ENCODE results near the gene DNAI4.
A peak's percentile ranks its signal among the peaks of the same experiment; 100 is the strongest.
"Not testable (repeated sequence)": the region's sequence is repeated elsewhere in the genome, so short reads cannot be mapped to it uniquely, and the experiment has no call there.

The DNAI4 gene

GRCh38 chr1:66824771-66825170 is 99.9 kb downstream of the DNAI4 start:
- no peak for DNase-seq

DNA sequence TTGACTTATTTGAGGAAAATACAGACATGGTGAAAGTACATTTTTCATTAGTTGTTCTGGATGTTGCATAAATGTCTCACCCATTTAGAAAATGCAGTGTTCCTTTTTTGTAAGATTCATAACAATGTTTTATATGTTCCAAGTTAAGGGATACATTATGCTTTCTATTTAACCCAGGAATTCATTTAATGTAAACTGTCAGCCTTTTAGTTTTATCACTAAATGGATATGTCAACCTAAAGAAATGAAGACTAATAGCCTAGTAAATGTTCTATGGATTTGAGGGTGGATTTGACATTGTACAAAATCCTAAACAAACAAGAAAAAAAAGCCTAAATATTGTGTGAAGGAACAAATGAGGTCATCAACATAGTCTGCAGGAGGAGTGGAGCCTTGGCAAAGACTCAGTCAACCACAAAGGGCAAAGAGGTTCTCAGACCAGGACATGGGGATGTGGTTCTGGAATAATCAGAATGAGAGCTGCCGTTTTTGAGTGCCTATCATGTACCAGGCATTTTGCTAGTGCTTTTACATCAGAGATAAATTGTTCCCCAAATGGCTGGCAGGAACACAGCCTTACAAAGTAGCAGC is 114.8 kb downstream of the DNAI4 start:
- DNase-seq = no peak

DNA sequence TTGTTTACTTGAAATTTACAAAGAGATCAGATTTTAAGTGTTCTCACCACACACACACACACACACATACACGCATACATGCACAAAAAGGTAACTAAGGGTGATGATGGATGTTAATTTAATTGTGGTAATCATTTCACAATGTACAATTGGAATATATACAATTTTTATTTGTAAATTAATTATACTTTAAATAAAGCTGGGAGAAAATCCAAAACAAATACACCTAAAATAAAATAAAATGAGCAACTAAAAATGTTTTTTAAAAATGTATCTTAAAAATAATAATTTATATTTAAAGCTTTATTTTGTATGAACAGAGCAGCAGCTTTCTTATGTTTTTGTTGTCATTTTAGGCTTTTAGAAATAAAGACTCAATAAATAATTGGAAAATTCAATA is 115.4 kb downstream of the DNAI4 start:
- no peak for DNase-seq

DNA sequence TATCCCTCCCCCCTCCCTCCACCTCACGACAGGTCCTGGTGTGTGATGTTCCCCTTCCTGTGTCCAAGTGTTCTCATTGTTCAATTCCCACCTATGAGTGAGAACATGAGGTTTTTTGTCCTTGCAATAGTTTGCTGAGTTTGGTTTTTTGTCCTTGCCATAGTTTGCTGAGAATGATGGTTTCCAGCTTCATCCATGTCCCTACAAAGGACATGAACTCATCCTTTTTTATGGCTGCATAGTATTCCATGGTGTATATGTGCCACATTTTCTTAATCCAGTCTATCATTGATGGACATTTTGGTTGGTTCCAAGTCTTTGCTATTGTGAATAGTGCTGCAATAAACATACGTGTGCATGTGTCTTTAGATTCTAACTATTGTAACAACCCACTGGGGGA is 128.8 kb downstream of the DNAI4 start:
- DNase-seq = not testable (repeated sequence)

- no peak for DNase-seq
These were observed 132.7 kb downstream of the DNAI4 start for GRCh38 chr1:66791621-66792610.

DNA sequence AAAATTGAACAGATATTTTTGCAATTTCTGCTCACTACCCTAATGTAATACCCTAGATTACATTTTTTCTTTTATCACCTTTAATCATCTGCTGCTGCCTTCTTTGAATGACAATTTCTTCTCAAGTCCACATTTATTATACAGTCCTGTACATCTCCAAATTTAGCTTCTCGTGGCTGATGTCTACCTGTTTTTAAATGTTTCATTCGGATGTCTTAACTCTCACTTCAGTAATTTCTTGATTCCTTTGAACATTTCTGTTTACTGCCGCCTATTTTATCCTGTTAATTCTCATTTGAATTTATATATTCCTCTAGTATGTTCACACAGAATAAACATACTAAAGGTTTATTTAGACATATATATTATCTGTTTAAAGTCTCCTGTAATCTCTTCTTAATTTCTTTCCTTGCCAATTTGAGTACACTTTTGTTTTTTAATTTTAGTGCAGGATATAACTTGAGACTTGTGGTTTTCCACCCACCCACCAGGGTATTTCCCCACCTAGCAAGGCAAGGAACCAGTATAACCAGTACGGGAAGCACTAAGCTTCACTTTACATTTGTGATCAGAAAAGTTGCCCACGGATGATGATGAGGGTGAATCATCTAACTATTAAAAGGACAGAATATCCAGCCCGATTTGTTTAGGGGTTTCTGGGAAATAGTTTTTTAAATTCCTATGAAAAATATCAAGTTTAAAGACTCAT is 136.3 kb downstream of the DNAI4 start:
- DNase-seq = peak; percentile 41

DNA sequence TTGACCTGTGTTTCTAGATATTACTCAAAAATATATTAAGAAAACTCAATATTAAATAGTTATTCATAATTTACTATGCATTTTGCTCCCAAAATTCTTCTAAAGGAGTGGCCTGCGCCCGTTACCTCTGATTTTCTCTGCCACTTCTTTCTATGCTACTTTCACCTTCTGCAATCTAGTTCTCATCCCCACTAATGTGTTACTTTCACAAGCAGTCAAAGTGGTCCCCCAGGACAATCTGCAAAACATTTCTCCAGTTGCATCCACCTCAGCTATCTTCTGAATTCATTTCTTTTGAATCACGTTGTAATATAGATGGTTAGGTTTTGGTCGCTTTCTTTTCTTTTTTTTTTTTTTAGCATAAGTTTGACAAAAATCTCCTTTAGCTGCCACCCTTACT is 137.0 kb downstream of the DNAI4 start:
- no peak for DNase-seq

DNA sequence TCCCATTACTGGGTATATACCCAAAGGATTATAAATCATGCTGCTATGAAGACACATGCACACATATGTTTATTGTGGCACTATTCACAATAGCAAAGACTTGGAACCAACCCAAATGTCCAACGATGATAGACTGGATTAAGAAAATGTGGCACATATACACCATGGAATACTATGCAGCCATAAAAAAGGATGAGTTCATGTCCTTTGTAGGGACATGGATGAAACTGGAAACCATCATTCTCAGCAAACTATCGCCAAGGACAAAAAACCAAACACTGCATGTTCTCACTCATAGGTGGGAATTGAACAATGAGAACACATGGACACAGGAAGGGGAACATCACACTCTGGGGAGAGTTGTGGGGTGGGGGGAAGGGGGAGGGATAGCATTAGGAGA is 138.9 kb downstream of the DNAI4 start:
- DNase-seq = not testable (repeated sequence)

GRCh38 chr1:66779475-66780078 is 145.1 kb downstream of the DNAI4 start:
- DNase-seq = no peak

GRCh38 chr1:66778969-66779368 is 145.7 kb downstream of the DNAI4 start:
- no peak for DNase-seq

DNA sequence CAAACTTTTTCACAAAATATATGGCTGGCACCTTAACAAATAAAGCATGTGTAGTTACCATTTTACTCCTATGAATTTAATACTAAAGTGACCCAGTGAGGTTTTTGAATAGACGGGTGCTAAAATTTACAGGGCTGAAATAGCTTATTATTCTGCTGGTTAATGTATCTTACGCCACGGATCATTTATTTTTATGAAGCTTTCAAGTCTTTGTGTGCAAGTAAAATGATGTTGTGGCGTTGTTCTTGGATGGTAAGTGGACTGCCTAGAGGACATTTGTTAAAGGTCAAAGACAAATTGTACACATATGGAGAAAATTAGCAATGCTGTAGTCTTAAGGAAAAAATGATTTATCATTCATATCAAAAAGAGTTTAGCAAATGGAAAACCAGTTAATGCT is 146.4 kb downstream of the DNAI4 start:
- no peak for DNase-seq

- no peak for DNase-seq
These were observed 146.8 kb downstream of the DNAI4 start for GRCh38 chr1:66777831-66778230.

- no peak for DNase-seq
These were observed 149.0 kb downstream of the DNAI4 start for GRCh38 chr1:66775646-66776045.

GRCh38 chr1:66774438-66774837 is 150.2 kb downstream of the DNAI4 start:
- no peak for DNase-seq

- no peak for DNase-seq
These were observed 151.4 kb downstream of the DNAI4 start for GRCh38 chr1:66773227-66773626.

DNA sequence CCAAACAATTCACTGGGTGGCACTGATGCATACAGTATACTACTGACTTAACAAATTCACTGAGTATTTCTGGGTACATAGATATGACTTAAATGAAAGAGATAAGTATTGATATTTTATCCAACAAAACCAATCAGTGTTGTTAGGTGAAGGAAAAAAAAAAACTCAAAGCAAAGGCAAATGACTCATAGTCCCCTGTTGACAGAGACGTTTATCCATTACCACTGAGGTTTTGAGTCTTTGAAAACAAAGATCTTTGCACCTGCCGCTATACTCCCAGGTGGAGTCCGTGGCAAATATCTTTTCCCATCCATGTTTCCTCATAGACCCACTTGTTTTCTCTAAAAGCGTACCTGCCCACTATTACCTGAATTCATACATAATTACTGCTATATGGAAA is 154.0 kb downstream of the DNAI4 start:
- no peak for DNase-seq

DNA sequence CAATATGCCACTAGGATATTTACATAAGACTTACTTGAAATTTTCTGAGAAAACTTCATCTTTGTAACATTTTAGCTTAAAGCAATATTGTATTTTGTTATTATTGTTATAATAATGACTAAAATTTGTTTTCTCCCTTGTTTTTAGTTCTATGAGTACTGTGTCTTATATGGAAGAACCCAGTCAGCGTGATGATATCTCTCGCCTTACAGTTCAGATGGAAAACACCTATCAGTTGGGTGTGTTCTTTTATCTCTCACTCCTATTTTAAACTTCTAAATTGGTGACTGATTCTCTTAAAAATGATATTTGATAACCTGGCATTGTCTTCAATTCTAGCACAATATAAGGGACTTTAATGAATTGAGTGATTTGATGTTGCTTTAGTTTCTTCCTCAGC is 154.4 kb downstream of the DNAI4 start:
- DNase-seq = no peak

- peak; percentile 39 for DNase-seq
These were observed 155.0 kb downstream of the DNAI4 start for GRCh38 chr1:66769512-66770229.

DNA sequence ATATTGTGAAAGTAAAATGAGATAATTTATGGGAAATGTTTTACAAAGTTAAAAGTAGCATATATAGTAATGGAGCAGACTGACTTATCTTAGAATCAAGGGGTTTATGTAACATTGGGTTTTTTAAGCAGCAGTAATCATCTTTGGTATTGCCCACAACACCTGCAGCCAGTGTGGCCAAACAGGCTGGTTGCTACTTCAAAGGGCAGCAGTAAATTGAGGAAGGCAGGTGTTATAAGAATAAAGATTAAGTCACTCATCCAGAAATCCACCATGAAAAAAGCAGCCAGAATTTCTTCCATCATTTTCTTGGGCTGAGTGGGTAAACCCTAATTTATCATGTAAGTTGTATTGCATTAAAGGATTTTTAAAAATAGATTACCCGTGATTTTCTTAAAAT is 155.7 kb downstream of the DNAI4 start:
- no peak for DNase-seq

DNA sequence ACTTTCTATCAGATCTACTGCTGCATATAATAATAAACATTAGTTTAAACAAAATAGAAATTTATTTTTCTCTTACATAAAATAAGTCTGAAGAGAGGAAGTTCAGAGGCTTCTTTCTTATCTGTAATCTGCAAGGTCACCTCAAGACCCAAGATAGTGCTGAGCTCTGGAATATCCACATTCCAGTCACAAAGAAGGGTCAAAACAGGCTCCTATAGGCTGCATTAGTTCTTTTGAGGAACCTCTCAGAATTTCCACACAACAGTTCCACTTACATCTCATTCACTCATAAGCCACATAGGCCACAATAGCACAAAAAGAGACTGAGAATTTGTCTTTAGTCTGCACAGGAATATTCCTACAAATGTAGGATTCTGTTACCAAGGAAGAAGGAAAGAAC is 157.0 kb downstream of the DNAI4 start:
- no peak for DNase-seq

DNA sequence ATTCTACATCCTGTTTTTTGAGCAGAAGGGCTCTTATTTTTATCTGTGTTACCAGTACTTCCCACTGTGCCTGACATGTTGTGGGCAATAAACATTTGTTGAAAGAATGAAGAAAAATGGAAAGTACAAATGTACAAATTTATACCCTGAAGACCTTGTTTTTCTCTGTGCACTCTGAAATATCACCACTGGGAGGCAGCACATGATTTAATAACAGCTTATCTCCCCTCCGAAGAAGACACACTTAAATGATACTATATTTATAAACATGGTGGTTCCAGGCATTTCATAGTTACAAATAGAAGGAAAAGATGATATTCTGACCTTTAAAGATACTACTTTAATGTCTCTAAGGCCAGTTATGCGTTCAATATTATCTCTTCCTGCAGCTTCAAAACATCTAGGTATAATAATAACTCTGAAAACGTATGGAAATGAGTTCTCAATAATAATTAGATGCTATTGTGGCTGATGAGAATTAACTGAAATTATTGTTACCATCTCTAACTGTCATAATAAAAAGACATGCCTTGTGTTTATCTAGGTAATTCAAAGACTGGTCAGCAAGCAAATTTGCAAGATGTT is 159.6 kb downstream of the DNAI4 start:
- DNase-seq = peak; percentile 50
